ENCODE data around the gene GPR132. TPM values are rescaled to one million over a fixed set of nuclear protein-coding genes. Genes with fewer than 3 reads are reported as not detected.

The GPR132 gene
- total and polyA plus RNA-seq, 2 of the 8 experiments (the other 6 are each of a cell fraction or from before 2014, with no cell fraction given), result 0.11 TPM; not detected in 1

DNA sequence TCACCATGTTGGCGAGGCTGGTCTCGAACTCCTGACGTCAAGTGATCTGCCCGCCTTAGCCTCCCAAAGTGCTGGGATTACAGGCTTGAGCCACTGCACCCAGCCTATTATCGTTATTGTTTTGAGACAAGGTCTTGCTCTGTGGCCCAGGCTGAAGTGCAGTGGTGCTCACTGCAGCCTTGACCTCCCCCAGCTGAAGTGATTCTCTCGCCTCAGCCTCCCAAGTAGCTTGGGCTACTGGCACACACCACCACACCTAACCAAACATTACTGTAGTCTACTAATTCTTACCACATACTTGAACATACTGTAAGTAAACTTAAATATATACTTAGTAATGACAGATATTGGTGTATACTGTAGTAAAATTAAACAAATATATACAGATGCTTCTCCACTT, 39.8 kb downstream of the GPR132 start (continued):
- TF ChIP-seq GTF2F1 (IDR thresholded peaks at IDR 0.05; ENCODE audit: borderline replicate concordance, low read depth, low read length) (no peak), RFX5 (IDR thresholded peaks at IDR 0.05; ENCODE audit: borderline replicate concordance, low read depth, low read length) (no peak), TAF1 (IDR thresholded peaks at IDR 0.05; ENCODE audit: low read depth, low read length) (no peak), NANOG (IDR thresholded peaks at IDR 0.05; ENCODE audit: insufficient read depth, low read depth, low read length, poor library complexity, severe bottlenecking) (no peak), HDAC2 (IDR thresholded peaks at IDR 0.05; ENCODE audit: borderline replicate concordance in 1 of 2, low read depth in 2 of 2, low read length in 2 of 2) (no peak), MAFK (IDR thresholded peaks at IDR 0.05; ENCODE audit: low read depth, low read length) (no peak), KDM4A (IDR thresholded peaks at IDR 0.05; ENCODE audit: low read depth, low read length, severe bottlenecking) (no peak), SIX5 (IDR thresholded peaks at IDR 0.05; ENCODE audit: low read depth, low read length) (no peak), SUZ12 (IDR thresholded peaks at IDR 0.05; ENCODE audit: low read length) (no peak)
- TF ChIP-seq, protein P1, sequence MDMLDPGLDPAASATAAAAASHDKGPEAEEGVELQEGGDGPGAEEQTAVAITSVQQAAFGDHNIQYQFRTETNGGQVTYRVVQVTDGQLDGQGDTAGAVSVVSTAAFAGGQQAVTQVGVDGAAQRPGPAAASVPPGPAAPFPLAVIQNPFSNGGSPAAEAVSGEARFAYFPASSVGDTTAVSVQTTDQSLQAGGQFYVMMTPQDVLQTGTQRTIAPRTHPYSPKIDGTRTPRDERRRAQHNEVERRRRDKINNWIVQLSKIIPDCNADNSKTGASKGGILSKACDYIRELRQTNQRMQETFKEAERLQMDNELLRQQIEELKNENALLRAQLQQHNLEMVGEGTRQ (IDR thresholded peaks at IDR 0.05; ENCODE audit: low read length), result no peak

All from H1 (cell line).